AG09309 (cell line): ENCODE data around the gene ADGRG6.

Experiments used
- DNase-seq: peaks from one replicate; pipeline ENCODE4 v3.0.0-alpha.2; 2010; ENCODE audit warnings: low read depth
- H3K4me3 ChIP-seq: 2 replicates; pipeline ENCODE4 v1.5.1; 2011; ENCODE audit warnings: mild to moderate bottlenecking, low read depth, low read length, moderate library complexity; ENCODE audit not compliant: control insufficient read depth
- TF ChIP-seq, protein P1 (sequence below): IDR thresholded peaks from 2 replicates; pipeline ENCODE4 v1.5.1; 2011; ENCODE audit warnings: mild to moderate bottlenecking, low read depth, low read length, inconsistent platforms; ENCODE audit not compliant: insufficient read depth, control insufficient read depth; ENCODE audit errors: missing control alignments

The ADGRG6 gene

DNA sequence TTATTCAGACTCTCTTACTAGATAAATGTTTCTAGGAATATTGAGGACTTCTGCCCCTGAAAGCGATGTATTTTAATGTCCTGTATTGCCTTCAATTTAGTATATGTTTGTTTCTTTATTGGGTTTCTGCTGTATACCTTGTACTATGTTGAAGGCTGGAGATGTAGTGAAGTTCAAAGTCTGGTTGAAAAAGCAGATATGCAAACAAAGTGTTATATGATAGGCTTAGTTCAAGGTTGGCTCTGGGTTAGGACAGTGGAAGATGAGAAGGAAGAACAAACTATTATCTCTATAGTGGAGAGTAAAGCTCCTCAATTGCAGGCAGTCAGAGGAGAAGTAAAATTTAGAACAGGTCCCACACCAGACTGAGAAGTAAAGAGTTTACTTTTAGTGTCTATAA lies 36.3 kb upstream of the ADGRG6 start:
- no peak overlapping the region for H3K4me3 ChIP-seq
- TF ChIP-seq, protein P1, sequence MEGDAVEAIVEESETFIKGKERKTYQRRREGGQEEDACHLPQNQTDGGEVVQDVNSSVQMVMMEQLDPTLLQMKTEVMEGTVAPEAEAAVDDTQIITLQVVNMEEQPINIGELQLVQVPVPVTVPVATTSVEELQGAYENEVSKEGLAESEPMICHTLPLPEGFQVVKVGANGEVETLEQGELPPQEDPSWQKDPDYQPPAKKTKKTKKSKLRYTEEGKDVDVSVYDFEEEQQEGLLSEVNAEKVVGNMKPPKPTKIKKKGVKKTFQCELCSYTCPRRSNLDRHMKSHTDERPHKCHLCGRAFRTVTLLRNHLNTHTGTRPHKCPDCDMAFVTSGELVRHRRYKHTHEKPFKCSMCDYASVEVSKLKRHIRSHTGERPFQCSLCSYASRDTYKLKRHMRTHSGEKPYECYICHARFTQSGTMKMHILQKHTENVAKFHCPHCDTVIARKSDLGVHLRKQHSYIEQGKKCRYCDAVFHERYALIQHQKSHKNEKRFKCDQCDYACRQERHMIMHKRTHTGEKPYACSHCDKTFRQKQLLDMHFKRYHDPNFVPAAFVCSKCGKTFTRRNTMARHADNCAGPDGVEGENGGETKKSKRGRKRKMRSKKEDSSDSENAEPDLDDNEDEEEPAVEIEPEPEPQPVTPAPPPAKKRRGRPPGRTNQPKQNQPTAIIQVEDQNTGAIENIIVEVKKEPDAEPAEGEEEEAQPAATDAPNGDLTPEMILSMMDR: no peak
- DNase-seq: no peak

DNA sequence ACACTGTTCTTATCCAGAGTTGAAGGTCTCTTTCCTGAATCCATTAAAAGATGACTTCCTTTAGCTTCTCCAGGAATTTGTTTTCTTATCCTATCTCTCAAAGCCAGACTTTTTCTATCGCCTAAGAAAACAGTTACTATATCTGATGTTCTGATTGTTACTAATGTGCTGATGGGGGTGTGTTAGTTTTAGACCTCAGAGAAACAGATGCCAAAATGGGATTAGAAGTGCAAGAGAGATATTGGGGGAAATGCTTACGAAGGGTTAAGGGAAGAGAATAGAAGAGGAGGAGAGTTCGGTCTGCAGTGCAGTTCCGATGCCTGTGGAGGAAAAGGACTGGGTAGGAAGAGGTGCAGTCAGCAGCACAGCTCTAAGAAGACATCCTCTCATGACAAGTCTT lies 35.7 kb upstream of the ADGRG6 start:
- H3K4me3 ChIP-seq: no peak overlapping the region
- no peak for DNase-seq
- TF ChIP-seq, protein P1: no peak

DNA sequence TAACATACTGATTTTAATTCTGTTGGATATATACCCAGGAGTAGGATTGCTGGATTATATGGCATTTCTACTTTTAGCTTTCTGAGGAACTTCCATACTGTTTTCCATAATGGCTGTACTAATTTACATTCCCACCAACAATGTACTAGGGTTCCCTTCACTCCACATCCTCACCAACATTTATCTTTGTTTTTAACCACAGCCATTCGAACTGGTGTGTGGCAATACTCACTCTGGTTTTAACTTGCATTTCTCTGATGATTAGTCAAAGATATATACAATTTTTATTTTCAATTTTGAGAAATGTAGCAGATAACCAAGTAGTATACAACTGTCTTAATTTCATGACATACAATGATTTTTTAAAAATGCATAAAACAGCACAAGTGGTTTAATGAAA lies 30.3 kb upstream of the ADGRG6 start:
- DNase-seq: no peak
- TF ChIP-seq, protein P1: no peak
- H3K4me3 ChIP-seq: no peak overlapping the region

DNA sequence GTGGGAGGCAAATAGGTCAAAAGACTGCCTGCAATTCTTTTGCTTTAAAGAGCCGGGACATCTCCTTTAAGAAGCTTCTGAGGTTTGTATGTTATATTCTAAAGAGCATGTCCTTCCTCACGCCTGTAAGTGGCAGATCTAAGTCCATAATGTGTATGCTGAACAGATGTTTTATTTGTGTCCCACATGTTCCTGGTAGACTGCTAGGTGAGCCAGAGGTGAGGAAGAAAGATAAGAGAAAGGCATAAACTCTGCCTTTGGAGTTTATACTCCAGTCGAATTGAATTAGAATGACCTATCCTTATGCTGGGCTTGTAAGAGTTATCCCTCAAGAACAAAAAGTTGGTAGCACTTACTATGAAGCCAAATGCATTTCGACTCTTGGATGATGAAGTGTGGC lies 27.2 kb upstream of the ADGRG6 start:
- no peak overlapping the region for H3K4me3 ChIP-seq
- no peak for DNase-seq
- TF ChIP-seq, protein P1: no peak

DNA sequence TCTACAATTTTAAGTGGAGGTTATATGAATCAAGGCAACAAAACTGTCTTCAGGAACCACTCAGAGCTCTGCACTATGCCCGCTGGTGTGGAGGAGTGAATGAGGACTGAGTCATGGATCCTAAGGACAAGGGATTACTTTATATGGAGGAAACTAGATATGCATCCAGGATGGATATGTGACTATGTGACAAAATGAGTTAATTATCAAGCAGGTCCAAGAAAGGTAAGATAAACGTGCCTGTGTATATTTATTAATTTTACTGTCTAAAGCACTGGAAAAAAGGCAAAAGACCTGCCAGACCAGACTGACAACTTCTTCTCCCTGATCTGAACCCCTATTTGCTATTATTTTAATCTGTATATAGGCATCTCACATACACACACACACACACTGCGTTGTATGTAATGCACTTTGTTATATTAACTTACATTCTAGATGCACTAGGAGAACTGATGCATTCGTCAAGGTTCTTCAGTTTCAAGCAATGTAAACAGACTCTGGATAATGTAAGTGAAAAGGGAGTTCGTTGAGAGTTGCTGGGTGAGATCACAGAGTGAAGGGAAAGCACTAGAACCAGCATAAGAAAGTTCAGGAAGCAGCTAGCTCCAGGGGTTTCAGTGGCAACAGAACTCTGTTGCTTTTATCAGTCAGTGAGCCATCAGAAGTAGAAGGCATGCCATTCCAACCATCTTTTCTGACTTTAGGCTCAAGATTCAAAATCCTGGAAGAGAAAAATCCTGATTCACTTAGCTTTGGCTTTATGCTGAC lies 26.4 kb upstream of the ADGRG6 start:
- no peak overlapping the region for H3K4me3 ChIP-seq
- no peak for DNase-seq
- TF ChIP-seq, protein P1: no peak

DNA sequence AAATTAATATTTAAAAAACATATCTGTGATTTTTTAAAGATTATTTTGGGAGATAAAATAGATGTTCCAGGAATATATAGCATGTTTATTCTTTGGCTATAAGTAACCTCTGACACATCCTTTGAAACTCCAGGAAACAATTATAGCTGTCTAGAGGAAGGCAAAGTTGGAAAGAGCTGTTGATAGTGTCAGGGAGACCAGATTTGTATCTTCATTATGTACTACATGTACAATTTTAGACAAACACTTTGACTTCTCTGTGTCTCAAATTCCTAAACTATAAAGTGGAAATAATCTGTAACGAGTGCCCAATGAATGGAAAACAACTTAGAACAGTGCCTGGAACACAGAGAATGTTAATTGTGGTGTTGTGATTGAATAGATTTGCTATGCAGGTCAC lies 25.6 kb upstream of the ADGRG6 start:
- no peak overlapping the region for H3K4me3 ChIP-seq
- DNase-seq: no peak
- TF ChIP-seq, protein P1: no peak
